Measurements from ENCODE around the gene NCOR1.
"Not testable (repeated sequence)": the region's sequence is repeated elsewhere in the genome, so short reads cannot be mapped to it uniquely, and the experiment has no call there.

NCOR1 gene

GRCh38 chr17:16215273-16215964 is at the start of gene NCOR1:
TSS of gene NCOR1 (minus strand) at chr17:16215534. CDS start at chr17:16194569, 20,965 bp downstream.
- DNase-seq (ENCODE audit: low read depth in 2 of 2, low spot score in 1 of 2) = peak; percentile 60 to 75

GRCh38 chr17:16262201-16262600 is 46.9 kb upstream of the NCOR1 start:
- DNase-seq (ENCODE audit: low read depth in 2 of 2, low spot score in 1 of 2) = no peak

GRCh38 chr17:16261049-16261448 is 45.7 kb upstream of the NCOR1 start:
- DNase-seq (ENCODE audit: low read depth in 2 of 2, low spot score in 1 of 2) = no peak

GRCh38 chr17:16259926-16260325 is 44.6 kb upstream of the NCOR1 start:
- no peak for DNase-seq (ENCODE audit: low read depth in 2 of 2, low spot score in 1 of 2)

- no peak for DNase-seq (ENCODE audit: low read depth in 2 of 2, low spot score in 1 of 2)
These were observed 43.6 kb upstream of the NCOR1 start for GRCh38 chr17:16258901-16259300.

GRCh38 chr17:16255481-16255921 is 40.2 kb upstream of the NCOR1 start:
- DNase-seq (ENCODE audit: low read depth in 2 of 2, low spot score in 1 of 2) = no peak

- no peak for DNase-seq (ENCODE audit: low read depth in 2 of 2, low spot score in 1 of 2)
These were observed 39.6 kb upstream of the NCOR1 start for GRCh38 chr17:16254773-16255400.

GRCh38 chr17:16251556-16251955 is 36.2 kb upstream of the NCOR1 start:
- no peak for DNase-seq (ENCODE audit: low read depth in 2 of 2, low spot score in 1 of 2)

- DNase-seq (ENCODE audit: low read depth in 2 of 2, low spot score in 1 of 2) = no peak
These were observed 35.7 kb upstream of the NCOR1 start for GRCh38 chr17:16251043-16251442.

- DNase-seq (ENCODE audit: low read depth in 2 of 2, low spot score in 1 of 2) = no peak
These were observed 35.3 kb upstream of the NCOR1 start for GRCh38 chr17:16250635-16251034.

GRCh38 chr17:16247586-16247984 is 32.3 kb upstream of the NCOR1 start:
- no peak for DNase-seq (ENCODE audit: low read depth in 2 of 2, low spot score in 1 of 2)

GRCh38 chr17:16243801-16244567 is 28.6 kb upstream of the NCOR1 start:
- no peak for DNase-seq (ENCODE audit: low read depth in 2 of 2, low spot score in 1 of 2)

- DNase-seq (ENCODE audit: low read depth in 2 of 2, low spot score in 1 of 2) = no peak
These were observed 28.1 kb upstream of the NCOR1 start for GRCh38 chr17:16243385-16243784.

- no peak for DNase-seq (ENCODE audit: low read depth in 2 of 2, low spot score in 1 of 2)
These were observed 26.6 kb upstream of the NCOR1 start for GRCh38 chr17:16241906-16242399.

GRCh38 chr17:16239931-16240330 is 24.6 kb upstream of the NCOR1 start:
- no peak for DNase-seq (ENCODE audit: low read depth in 2 of 2, low spot score in 1 of 2)

- no peak for DNase-seq (ENCODE audit: low read depth in 2 of 2, low spot score in 1 of 2)
These were observed 17.1 kb upstream of the NCOR1 start for GRCh38 chr17:16232391-16232790.

GRCh38 chr17:16229912-16230561 is 14.7 kb upstream of the NCOR1 start:
- not testable (repeated sequence) for DNase-seq (ENCODE audit: low read depth in 2 of 2, low spot score in 1 of 2)

GRCh38 chr17:16222406-16222805 is 7.1 kb upstream of the NCOR1 start:
- DNase-seq (ENCODE audit: low read depth in 2 of 2, low spot score in 1 of 2) = no peak

GRCh38 chr17:16217002-16217635 is 1.8 kb upstream of the NCOR1 start, which contains the start of gene PIGL:
TSS of gene PIGL (plus strand) at chr17:16217210. CDS start at chr17:16217227, 17 bp downstream.
- DNase-seq (ENCODE audit: low read depth in 2 of 2, low spot score in 1 of 2) = peak; percentile 78 to 82

- not testable (repeated sequence) for DNase-seq (ENCODE audit: low read depth in 2 of 2, low spot score in 1 of 2)
These were observed 1.1 kb upstream of the NCOR1 start for GRCh38 chr17:16216341-16217001.

Data from stimulated activated CD8-positive, alpha-beta memory T cell treated with anti-CD3 and anti-CD28 coated beads, Interleukin-4, amount 100 ng/mL, for 4 hours (primary cell).